Measurements from ENCODE around the gene MYL3.

Gene MYL3

DNA sequence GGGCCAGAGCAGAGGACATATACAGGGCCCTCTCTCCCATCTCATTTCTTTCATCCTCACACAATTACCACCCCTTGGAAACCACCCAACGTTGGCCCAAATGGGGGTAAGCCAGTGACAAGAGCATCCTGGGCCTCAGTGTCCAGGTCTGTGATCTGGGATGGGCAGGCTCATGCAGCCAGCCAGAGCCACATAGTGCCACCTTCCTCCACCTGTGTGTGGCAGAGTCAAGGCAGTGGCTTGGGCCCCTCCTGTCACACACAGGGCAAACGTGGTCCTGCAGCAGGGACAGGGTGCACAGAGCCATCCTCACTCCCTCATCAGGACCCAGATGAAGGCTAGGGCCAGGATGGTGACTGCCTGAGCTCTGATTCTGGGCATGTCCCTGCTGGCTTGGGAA, 2.3 kb upstream of the MYL3 start:
- TF ChIP-seq, protein P1, sequence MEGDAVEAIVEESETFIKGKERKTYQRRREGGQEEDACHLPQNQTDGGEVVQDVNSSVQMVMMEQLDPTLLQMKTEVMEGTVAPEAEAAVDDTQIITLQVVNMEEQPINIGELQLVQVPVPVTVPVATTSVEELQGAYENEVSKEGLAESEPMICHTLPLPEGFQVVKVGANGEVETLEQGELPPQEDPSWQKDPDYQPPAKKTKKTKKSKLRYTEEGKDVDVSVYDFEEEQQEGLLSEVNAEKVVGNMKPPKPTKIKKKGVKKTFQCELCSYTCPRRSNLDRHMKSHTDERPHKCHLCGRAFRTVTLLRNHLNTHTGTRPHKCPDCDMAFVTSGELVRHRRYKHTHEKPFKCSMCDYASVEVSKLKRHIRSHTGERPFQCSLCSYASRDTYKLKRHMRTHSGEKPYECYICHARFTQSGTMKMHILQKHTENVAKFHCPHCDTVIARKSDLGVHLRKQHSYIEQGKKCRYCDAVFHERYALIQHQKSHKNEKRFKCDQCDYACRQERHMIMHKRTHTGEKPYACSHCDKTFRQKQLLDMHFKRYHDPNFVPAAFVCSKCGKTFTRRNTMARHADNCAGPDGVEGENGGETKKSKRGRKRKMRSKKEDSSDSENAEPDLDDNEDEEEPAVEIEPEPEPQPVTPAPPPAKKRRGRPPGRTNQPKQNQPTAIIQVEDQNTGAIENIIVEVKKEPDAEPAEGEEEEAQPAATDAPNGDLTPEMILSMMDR (IDR thresholded peaks at IDR 0.05) = no peak
- DNase-seq (ENCODE audit: low spot score) = no peak
- Histone ChIP-seq H3K4me3 (no peak overlapping the region), H3K27ac (peak overlapping the region; percentile 25 to 28)

DNA sequence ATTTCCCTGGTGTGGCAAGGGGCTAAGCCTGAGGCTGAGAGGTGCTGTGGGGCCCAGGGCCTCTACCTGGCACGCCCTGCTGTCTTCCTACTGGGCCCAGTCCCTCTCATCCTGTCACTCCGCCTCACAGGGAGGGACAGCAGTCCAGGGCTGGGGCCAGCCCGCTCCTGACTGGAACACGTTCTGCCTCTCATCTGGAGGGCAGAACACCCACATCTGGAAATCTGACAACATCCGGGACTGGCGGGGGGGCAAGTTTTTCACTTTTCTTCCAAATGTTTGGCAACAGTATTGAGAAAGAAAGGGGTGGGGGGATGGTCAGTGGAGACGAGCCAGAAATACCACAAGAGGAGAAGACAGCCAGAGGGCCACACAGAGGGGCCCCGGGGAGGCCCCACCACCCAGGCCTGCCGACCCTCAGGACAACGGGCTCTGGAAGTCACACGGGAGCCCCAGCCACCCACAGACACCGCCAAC, 1.8 kb upstream of the MYL3 start:
- H3K4me3 ChIP-seq = no peak overlapping the region
- TF ChIP-seq, protein P1 (IDR thresholded peaks at IDR 0.05) = no peak
- peak overlapping the region in 1 of 2 donors; percentile 28 for H3K27ac ChIP-seq
- no peak for DNase-seq (ENCODE audit: low spot score)

DNA sequence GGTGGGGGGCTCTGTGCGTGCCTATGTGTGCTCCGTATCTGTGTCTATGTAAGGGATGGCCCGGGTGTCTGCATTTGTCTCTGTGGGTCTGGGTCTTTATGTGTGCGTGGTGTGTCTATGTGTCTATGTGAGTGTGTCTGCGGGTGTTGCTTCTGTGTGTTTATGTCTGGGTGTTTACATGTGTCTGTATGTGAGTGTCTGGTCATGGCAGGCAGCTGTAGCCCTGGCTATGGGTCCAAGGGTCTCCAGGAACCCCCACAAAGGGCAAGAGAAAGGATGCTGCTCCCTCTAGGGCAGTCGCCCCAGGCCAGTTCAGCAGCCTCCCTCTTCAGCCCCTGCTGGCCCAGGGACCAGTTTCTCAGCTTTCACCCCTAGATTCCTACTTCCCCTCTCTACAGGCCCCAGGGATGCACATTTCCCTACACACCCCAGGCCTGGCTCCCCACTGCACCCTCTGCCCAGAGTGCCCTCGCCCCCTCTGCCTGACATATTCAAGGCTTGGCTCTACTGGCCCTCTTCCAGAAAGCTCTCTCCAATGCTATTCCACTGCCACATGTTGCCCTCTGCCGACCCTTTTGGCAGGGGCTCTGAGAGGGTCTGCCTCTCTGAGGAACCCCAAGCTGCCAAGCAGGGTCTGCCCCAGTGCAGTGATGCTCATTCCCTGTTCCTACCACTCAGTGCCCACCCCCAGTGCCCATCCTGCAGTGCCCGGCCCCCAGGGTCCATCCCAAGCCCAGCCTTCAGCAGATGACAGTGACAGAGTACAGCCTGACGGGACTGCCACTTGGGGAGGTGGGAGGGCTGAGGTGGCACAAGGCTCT, 1.0 kb upstream of the MYL3 start:
- Histone ChIP-seq H3K27ac (no peak overlapping the region), H3K4me3 (no peak overlapping the region)
- peak; percentile 50 for DNase-seq (ENCODE audit: low spot score)
- TF ChIP-seq, protein P1 (IDR thresholded peaks at IDR 0.05) = no peak

DNA sequence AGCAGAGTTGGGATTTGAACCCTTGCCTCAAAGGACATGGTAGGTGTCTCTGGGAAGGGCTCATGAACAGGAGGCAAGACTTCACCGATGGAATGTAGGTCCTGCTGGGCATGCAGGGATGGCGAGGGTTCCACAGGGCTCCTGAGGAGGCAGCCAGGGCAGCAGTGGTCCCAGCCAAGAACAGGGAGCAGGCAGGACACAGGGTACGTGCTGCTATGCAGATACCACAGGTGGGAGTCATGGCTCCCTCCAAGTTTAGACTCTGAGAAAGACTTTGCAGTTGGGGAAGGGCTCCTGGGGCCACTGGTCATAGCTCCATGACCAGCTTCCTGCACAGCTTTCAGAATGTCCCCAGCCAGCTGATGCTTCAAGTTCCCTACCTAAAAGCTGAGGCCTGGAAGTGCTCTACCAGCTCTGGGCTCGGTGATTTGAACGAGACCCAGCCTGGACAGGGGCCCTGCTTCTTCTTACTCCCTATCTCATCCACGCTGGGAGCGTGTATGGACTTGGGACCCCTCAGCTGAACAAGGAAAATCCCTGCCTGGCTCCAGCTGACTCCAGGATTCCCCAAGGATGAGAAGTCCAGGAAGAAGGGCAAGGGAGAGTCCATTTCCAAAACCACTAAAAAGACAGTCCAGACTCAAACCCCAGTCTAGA, 747 bp downstream of the MYL3 start:
- Histone ChIP-seq H3K27ac (no peak overlapping the region), H3K4me3 (no peak overlapping the region)
- DNase-seq (ENCODE audit: low spot score) = peak; percentile 45
- TF ChIP-seq, protein P1 (IDR thresholded peaks at IDR 0.05) = no peak

DNA sequence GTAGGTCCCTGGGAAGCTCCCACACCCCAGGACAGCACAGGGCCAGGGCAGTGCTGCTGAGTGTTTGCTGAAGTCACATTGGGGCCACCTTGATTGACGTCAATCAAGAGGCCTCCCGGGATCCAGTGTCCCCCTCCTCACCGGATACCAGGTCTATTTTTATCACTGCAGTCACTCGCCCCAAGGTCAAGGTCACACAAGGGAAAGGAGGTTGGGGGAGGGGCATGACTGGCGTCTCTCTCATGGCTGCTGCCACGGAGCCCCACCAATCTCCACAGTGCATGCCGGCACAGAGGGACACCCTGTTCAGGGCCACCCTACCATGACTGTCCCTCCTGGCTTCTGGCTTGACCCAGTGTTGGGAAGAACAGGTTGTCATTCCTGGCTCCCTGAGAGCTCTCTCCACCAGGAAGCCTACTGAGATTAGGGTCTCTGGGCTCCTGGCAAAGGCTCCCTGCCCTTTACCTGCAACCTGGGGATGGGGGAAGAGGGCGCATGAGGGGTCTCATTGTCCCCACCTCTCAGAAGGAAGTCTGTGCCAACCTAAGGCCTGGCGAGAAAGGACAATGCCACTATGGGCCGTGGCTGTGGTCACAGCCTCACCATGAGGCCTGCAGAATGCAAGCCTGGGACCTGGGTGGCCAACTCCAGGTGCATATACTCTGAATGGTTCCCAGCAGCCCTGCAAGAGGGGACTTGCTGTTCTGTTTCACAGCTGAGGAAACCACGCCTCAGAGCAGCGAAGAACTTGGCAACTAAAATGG, 1.5 kb downstream of the MYL3 start:
- TF ChIP-seq, protein P1 (IDR thresholded peaks at IDR 0.05) = no peak
- DNase-seq (ENCODE audit: low spot score) = peak; percentile 52
- H3K4me3 ChIP-seq = no peak overlapping the region
- no peak overlapping the region for H3K27ac ChIP-seq

DNA sequence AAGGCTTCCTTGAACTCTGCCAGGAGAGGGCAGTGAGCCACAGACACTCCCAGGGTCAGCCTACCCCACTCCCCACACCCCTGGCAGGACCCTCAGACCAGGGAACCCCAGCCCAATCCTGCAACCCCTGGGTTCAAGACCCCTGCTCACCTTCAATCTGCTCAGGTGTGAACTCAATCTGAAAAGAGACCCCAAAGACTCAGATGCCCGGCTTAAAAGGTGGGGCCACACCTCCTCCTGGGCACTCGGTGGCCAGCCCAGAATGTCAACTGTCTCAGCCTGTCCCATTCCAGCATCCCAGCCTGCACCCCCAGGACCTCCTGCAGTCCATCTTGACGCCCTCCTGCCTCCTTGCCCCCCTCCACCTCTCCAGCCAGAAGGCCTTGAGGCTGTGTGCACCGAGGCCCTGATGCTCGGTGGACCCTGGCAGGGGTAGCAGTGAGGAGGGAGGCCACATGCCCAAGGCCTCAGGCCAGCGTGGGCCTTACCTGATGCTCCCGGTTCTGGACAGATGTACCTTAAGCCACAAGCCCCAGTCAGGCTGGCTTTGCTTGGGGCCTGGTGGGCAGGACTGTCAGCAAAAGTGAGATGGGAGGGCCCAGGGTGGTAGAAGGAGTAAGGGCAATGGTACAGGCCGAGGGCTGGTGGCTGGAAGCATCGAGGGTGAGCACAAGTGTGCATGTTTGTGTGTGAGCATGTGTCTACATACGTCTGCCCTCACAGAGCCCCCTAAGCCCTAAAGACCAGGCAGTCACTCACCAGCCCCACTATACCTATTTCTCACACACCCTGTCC, 2.2 kb downstream of the MYL3 start:
- no peak overlapping the region for H3K4me3 ChIP-seq
- no peak overlapping the region for H3K27ac ChIP-seq
- TF ChIP-seq, protein P1 (IDR thresholded peaks at IDR 0.05) = no peak
- DNase-seq (ENCODE audit: low spot score) = no peak

Measured in coronary artery (tissue), 2 donors.